Measurements from ENCODE around the gene SLC6A6.
A peak's percentile ranks its signal among the peaks of the same experiment; 100 is the strongest.

SLC6A6 gene

DNA sequence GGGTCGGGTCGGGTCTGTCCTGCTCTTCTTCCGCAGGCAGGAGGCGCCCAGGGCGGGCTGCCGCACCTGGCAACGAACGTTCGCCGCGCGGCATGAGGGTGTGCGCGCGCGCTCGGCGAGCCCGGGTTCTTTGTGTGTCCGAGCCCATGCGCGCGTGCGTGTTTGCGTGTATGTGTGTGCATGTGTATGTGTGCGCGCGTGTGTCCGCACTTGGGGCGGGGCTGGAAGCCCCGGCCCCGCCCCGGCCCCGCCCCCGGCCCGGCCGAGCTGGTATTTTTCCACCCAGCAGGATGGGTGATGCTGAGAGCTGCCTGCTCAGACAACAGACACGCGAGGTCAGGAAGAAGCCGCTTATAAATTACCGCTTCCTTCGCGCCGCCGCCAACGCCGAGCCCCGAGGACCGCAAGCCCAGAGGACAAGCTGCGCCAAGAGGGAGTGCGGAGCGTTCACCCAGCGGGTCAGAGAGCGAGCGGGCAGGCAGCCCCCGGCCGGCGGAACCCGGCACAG lies at the start of gene SLC6A6:
Gene SLC6A6, plus strand, starts transcription at position 303 of the 508 bp plus-strand sequence. CDS start 41,029 bp downstream, outside the sequence.
- peak; percentile 96 for DNase-seq (ENCODE audit: low read depth)

DNA sequence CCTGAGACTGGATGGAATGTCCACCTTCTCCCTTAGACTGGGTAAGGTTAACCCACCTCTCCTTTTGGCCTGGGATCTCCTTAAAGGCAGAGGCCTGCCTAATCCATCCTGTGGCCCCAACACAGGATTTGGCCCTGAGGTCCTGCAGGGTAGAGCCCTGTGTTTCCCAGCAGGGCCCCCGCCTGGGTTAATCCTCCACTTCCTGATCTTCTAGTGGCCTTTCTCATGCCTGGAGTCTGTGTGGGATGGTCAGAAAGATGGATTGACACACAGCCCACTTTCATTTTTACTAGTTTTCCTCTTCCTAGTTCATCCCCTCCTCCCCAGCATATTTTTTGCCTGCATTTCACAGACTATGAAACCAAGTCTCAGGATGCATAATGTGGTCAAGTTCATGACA lies 48.9 kb upstream of the SLC6A6 start:
- no peak for DNase-seq (ENCODE audit: low read depth)

DNA sequence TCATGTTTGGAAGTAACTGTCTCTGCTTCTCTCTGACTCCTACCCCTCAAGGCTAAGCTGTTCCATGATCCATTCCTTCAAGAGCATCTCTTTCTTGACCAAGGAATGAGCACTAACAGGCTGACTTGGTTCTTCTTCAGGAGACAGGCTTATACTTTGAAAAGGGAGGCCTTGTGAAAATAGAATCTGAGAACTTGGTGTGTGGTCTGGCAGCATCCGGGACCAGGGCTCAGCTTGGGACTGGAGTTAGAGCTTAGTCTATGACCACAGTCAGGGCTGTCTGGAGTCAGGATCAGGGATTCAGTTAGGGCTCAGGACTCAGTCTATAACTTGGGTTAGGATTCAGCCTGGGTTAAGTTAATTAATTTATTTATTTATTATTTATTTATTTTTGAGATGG lies 44.9 kb upstream of the SLC6A6 start:
- DNase-seq (ENCODE audit: low read depth): no peak

DNA sequence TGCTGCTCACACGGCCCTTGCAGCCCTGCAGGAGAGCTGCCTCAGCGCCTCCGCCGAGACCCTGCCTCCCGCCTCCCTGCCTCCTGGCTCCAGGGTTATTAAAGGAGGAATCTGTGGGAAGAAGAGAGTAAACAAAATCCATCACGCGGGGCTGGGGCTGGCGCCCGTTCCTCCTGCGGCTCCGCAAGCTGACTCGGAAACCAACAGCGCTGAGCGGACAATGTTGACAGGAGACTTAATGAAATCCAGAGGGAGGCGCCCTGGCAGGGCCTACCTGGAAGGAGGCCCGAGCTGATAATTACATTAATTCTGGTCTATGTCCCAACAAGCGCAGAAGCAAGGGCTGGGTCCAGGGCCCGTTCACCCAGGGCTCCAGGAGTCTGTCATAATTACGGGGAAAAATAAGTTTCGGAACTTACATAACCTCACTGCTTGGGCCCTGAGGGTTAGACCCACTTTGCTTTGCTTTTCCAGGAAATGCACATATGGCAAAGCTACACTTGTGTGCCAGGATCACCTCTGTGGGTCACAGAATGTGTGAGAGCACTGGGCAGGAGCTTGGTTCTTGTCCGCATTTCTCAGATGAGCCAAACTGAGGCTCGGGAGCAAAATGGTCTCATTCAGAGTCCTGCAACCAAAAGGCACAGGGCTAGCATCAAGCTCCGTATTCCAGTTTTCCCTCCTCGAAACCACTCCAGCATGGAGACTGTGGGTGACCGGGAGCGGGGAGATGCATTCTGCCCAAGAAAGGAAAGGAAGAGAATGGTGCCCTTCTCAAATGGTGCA lies 43.8 kb upstream of the SLC6A6 start:
- DNase-seq (ENCODE audit: low read depth): peak; percentile 63

DNA sequence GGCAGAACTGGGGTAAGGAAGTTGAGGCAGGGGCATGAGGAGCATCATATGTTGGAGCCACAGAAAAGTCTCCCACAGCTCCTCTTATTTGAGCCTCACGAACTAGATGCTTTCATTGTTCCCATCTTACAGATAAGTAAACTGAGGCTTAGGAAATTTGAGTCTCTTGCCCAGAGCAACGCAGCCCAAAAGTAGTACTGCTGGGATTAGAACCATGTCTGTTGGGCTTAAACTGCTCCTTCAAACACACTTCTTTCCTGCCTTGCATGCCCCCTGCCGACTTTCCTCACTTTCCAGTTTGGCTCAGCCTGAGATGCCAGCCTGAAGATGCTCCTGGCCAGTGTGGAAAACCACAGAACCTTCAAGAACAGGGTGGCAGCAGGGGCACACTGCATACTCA lies 43.1 kb upstream of the SLC6A6 start:
- DNase-seq (ENCODE audit: low read depth): no peak

DNA sequence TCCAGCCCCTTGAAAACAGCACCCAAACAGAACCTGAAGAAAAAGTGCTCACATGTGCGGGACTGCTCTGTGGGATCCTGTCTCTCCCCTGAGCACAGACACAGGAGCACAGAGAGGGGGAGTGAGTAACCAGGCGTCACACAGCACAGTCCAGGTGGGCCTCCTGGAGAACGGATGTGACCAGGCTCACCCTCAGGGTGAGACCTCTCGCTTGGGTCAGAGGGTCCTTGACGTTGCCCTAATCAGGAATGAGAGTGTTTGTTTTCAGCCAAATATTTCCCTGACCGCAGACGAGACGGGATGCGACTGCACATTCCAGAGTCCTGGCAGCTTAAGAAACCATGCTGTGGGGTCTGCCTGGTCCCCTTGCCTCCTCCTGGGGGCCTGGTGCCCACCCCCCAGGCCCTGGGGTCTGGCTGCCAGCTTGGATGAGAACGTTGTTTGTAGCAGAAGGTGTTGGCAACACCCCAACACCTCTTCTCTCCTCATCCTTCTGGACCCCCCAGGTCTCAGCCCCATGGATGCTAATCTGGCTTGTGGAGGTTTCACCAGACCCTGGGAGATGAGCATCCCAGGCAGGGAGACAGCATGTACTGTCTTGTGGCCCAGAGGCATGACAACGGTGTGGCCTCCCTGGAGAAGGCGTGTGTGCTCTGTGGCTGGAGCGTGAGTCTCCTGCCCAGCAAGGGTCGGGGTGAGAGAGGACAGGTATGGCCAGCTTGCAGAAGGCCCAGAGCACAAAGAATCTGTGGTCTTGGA lies 42.1 kb upstream of the SLC6A6 start:
- DNase-seq (ENCODE audit: low read depth): peak; percentile 69

DNA sequence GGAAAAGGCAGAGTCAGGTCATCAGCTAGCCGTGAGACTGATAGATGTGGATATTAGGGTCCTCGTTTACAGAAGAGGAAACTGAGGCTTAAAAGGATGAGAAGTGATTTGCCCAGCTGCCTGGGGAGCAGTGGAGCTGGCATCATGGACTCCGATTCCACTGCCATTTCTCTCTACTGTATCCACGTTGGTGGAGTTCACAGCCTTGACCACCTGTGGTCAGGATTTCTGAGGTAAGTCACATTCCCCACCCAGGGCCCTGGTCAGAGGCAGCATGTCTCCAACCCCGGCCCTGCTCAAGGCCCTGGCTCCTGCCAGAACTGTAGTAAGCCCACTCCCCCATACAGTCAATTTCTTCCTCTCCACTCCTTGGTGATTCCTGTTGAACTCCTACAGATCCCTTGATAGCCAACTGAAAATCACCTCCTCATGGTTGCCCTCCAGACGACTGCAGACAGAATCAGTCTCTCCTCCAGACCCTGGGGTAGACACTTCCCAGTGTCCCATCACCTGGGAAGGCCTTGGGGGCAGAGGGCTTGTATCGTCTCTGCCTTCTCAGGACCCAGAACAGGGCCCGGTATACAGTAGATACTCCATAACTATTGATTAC lies 41.2 kb upstream of the SLC6A6 start:
- DNase-seq (ENCODE audit: low read depth): no peak

DNA sequence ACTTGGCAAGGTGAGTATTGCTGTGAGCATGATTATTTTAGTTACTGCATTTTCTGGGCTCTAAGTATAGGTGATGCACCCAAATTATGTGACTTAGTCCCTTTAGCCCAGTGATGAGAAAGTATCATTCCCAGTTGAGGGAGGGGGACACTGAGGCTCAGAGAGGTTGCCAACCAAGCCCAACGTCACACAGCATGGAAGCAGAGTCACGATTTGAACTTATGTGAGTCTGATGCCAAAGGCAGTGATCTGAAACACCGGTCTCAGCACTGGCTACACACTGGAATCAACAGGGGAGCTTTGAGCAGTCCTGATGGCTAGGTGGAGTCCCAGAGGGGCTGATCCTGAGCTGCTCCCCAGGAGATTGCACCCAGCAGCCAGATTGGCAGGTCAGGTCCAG lies 39.5 kb upstream of the SLC6A6 start:
- no peak for DNase-seq (ENCODE audit: low read depth)

DNA sequence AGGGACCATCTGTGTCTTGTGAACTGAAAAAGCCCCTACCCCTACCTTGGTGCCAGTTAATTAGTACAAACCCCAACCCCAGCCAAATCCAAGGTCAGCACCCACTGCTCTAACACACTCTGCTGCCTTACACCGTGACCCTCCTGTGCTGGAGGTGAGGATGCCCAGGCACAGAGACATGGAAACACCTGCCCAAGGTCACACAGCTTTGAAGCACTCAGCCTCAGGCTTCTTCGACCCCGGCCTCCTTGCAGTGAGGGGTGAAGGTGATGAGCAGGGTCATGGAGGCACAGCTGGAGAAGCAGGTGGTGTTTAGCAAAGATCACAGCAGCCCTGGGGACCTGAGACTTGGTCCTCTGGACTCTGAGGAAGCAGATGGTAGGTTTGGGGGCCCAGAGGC lies 39.0 kb upstream of the SLC6A6 start:
- no peak for DNase-seq (ENCODE audit: low read depth)

DNA sequence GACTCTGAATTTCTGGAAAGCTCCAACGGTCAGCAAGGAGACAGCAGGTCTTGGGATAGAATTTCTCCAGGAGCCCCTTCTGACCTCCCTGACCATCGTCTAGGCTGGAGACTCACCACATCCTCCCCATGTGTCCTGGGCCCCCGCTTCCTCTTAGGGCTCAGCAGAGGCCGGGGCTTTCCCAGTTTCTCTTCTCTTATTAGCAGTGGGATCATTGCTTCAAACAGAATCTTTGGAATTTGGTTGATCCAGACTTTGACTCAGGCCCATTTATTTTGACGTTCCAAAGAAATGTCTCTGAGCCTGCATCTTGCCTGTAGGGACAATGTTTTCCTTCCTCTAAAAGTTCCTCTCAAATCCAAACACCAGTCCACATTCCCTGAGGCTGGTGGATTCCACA lies 38.4 kb upstream of the SLC6A6 start:
- DNase-seq (ENCODE audit: low read depth): peak; percentile 57

DNA sequence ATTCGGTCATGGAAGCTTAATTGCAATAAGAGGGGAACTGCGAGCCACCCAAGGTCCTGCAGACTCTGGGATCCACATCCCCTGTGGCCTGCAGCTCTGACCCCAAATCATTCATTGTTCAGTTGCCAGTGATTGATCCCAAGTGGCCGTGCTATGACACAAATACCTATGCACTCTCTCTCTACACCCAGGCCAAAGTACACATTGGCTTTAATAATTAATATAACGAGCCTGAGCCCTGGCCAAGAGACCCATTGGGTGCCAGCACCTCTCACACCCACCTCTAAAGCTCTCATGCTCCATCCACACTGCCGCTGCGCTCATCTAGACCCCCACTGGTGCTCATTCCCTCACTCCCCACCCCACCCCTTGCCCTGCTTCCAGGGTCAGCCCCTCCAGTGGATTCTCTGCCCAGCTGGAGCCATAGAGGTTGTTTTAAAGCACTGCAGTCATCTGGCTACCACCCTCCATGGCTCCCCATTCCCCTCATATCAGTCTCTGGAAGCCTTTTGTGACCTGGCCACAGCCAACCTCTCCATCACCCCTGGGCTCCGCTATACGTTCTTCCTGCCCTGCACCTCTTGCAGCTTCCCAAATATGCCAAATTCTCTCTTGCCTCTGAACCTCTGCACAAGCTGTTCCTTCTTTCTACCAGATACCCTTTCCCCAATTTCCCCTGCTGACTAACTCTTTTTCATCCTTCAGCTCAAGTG lies 37.7 kb upstream of the SLC6A6 start:
- no peak for DNase-seq (ENCODE audit: low read depth)

DNA sequence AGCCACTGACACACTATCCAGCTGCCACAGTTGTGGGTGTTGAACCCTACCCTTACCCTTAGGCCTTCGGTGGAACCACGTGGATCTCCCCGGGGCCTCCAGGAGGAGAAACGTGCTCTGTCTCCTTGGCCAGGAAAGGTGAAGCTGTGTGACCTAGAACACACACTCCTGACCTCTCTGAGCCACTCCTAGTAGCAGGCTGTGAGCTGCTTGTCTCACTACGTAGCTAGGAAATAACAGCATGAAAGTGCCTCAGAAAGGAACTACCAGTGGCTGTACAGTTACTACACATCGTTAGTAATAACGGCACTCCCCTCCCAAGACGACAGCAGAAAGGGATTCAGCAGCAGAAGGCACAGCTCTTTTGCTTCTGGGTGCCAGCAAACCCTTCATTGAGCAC lies 36.2 kb upstream of the SLC6A6 start:
- DNase-seq (ENCODE audit: low read depth): no peak

DNA sequence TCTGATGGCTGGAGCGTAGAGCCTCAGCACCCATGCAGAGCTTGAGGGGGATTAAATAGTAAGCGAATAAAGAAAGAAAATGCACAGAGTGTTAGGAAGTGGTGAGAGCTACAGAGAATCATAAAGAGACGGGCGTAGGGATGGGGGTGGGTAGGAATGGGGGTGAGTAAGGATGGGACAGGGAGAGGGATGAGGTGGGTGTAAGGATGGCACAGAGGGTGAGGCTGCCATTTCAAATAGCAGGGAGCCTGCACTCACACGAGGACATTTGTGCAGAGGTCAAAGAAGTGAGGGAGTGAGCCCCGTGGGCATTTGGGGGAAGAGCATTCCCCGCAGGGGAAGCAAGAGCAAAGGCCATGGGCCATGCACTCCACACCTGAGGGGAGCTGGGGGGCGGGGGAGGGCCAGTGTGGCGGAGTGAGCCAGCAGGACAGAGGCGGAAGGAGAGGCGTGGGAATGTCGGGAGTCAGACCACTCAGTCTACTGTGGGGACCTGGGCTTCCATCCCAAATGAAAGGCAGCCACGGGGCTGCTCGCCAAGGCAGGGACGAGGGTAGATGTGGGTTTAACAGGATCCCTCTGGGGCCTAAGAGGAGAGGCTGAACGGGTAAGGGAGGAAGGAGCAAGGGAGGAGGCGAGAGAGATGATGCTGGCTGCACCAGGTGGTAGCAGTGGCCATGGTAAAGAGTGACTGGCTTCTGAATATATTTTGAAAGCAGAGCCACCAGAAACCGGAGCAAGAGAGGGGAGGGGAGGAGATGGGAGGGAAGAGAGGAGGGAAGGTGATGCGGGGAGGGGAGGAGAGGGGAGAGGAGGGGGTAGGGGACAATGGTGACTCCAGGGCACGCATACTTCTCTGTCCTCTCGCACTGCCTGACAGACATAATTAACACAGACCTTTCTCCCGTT lies 35.2 kb upstream of the SLC6A6 start:
- DNase-seq (ENCODE audit: low read depth): no peak

DNA sequence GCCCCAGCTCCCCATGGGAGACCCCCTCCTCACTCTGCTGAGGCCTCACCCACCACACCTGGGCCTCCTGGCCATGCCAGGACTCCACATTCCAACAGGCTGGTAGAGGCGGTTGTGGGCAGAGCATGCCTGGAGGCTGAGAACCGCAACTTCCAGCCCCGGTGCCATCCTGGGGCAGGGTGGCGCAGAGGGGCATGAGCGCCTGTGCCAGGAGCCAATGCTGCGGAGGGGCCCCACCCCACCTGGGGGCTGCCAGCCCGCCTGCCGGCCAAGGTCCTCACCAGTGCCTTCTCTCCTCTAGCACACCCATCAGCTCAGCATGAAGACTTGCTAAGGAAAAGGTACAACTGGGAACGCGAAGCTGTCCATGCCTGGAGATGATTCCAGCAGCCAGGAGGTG lies 34.3 kb upstream of the SLC6A6 start:
- no peak for DNase-seq (ENCODE audit: low read depth)

DNA sequence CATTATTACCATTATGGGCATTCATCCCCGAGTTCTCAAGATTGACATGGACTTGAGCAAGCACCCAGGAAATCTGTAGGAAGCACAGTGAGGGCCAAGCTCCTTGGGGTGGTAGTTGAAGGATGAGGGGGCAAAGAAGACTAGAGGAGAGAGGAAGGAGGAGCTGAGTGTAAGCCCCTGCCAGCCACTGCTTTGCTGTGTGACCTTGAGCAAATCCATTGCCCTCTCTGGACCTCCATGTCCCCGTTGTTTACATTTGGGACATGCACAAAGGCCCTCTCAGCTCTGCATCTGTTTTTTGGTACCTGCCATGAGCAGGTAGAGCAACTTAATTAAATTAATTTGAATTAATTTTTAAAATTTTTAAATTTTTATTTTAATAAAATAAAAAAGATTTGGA lies 33.5 kb upstream of the SLC6A6 start:
- DNase-seq (ENCODE audit: low read depth): no peak

DNA sequence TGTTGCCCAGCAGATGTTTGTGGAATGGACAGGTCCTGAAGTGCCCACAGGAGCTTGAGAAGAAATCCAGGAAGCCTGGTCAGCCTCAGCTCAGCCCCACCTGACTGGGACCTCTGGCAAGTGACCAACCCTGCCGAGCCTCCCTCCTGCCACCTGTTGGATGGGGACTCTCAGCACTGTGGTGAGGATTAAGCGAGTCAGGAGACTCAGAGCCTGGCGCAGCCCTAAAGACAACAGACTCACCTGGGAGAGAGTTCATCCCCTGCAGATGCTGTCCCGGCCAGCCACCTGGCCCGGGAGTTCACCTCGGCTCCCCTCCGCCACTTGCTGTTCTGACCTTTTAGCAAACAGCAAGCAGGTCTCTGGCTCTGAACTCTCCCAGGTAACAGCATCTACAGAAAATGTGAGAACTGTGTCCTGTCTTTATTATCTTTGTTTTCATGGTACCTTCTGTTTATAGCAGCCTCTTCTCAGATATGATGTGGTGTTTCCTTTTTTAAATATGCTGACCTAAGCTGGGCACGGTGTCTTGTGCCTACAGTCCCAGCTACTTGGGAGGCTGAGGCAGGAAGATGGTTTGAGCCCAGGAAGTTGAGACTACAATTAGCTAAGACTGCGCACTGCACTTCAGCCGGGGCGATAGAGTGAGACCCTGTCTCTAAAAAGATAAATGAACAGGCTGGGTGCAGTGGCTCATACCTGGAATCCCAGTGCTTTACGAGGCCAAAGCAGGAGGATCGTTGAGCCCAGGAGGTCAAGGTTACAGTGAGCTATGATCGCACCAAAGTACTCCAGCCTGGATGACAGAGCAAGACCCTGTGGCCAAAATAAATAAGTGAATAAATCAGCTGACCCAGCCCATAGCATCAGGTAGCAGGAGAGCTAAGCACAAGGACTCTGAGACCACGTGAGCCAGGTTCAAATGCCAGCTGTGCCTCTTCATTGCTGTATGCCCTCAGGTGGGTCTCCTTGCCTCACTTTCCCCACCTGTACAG lies 32.4 kb upstream of the SLC6A6 start:
- no peak for DNase-seq (ENCODE audit: low read depth)

DNA sequence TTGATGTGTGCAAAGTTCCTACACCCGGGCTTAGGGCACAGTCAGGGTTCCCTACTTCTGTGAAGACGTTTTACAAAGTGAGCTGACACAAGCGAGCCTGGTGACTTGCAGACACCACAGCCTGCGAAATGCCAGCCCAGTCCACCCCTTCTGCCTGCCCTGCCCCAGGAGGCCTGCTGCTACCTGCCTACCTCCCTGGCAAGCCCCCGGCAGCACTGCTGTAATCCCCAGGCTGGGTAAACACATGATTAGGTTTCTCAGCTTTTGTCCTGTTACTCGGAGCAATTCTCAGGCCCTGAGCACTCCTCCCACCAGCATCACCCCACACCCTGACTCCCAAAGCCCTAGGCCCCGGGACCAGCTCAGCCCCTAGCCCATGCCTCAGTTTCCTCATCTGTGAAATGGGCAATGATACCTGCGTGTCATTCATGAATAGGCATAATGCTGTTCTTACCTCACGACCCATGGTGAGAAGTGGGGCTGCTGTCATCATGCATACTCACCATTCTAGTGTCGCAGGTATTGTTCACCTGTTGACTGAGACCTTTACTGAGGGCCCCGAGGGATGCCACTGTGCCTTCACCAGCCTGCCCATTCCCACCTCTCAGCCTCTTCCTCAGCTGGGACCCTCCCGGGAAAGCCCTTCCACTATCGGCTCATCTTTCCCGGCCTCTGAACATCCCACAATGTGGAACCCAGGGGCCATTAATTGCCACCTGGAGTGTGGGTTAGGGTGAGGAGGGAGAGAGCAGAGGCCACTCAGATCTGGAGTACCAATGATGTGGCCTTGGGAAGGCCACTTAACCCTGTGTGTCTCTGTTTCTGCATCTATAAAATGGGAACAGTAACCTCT lies 31.5 kb upstream of the SLC6A6 start:
- no peak for DNase-seq (ENCODE audit: low read depth)

DNA sequence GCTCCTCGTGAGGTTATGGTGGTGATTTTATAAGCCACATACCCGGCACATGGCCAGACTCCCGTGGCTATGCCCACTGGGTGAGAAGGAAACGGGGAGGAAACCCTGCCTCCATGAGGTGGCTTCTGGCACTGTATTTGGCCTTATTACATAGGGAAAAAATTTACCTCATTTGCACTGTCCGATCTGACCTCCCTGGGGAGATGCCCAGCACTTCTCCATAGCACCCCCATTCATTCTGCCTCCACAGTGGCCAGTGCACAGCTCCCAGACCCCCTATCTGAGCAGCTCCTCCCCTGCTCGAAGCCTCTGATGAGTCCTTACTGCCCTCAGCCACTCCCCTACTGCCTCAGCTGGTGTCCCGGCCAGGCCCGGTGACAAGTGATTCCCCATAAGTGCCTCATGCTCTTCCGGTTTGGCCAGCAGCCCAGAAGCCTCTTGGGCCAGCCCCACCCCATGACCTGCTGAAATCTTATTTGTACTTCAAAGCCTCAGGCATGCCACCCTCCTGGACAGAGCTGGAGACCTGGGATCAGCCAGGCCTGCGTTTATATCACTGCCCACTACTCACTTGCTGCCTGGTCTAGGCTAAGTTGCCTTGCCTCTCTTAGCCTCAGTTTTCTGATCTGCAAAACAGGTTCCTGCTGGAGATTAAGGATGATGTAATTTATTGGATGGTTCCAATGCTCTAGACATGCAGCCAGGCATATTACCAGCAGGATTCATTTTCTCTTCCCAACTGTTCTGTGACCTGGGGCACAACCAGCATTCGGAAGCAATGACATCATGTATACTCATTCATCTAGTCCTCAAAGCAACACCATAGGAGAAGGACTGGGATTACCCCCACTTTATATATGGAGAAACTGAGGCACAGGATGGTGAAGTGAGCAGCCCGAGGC lies 30.6 kb upstream of the SLC6A6 start:
- peak; percentile 57 for DNase-seq (ENCODE audit: low read depth)

Measured in iris pigment epithelial cell (primary cell).